Panc1 (cell line): ENCODE results near the gene TXNDC9. TPM values are rescaled to one million over a fixed set of nuclear protein-coding genes. Genes with fewer than 3 reads are reported as not detected.

Experiments used
- ATAC-seq: fragments of 200-7000 bp; cut with Tn5 transposase; 2 replicates; pipeline ENCODE4 v1.9.1; 2020; ENCODE audit warnings: mild to moderate bottlenecking, moderate library complexity
- BruUV-seq: library from RNA; stranded (reverse); fragments of 400-500 nt; replicated peaks from 2 replicates; lab custom pipeline; 2021; lab: Mats Ljungman, UMichigan
- CTCF ChIA-PET: fragments of 300-600 bp; sonication (Branson Sonifier 250); formaldehyde crosslinking; loops from one replicate; lab custom pipeline; 2022; ENCODE audit warnings: antibody characterized with exemption; lab: Charles Lee
- POLR2A ChIA-PET: fragments of 300-600 bp; sonication (Branson Sonifier 250); formaldehyde crosslinking; loops from one replicate; lab custom pipeline; 2022; ENCODE audit warnings: antibody characterized with exemption; lab: Charles Lee
- DNase-seq: peaks from one replicate; pipeline ENCODE4 v3.0.0-alpha.2; 2010; ENCODE audit warnings: low read depth, low spot score
- H3K27ac ChIP-seq: 2 replicates; pipeline ENCODE4 v1.5.1; 2011; ENCODE audit warnings: mild to moderate bottlenecking, low read length, inconsistent platforms
- H3K27me3 ChIP-seq: fragments of 200-500 bp; sonication (Bioruptor generic); 2 replicates; pipeline ENCODE4 v1.6.0; 2014; ENCODE audit warnings: low read length, inconsistent platforms; ENCODE audit not compliant: control insufficient read depth, insufficient read depth
- H3K36me3 ChIP-seq: fragments of 200-500 bp; sonication (Bioruptor generic); 2 replicates; pipeline ENCODE4 v1.5.1; 2014; ENCODE audit warnings: inconsistent platforms, mild to moderate bottlenecking, low read length, moderate library complexity; ENCODE audit not compliant: control insufficient read depth, insufficient read depth
- H3K4me1 ChIP-seq: 2 replicates; pipeline ENCODE4 v1.5.1; 2011; ENCODE audit warnings: inconsistent platforms, mild to moderate bottlenecking, low read length, moderate library complexity; ENCODE audit not compliant: control insufficient read depth, insufficient read depth
- H3K4me3 ChIP-seq, 2 experiments: 2 replicates each; pipeline ENCODE4 v1.5.1; 2011 to 2012; ENCODE audit warnings: low read depth in 2 of 2, low read length in 2 of 2, mild to moderate bottlenecking in 2 of 2, inconsistent platforms in 1 of 2, moderate library complexity in 1 of 2
- H3K9me3 ChIP-seq: fragments of 200-500 bp; sonication (Bioruptor generic); 2 replicates; pipeline ENCODE4 v1.5.1; 2014; ENCODE audit warnings: low read depth, mild to moderate bottlenecking, inconsistent platforms, low read length, moderate library complexity; ENCODE audit not compliant: control insufficient read depth, insufficient read depth
- CTCF ChIP-seq: fragments of 450-650 bp; IDR thresholded peaks from 2 replicates; pipeline ENCODE4 v1.5.1; 2017; ENCODE audit warnings: mild to moderate bottlenecking
- POLR2AphosphoS5 ChIP-seq: IDR thresholded peaks from 2 replicates; pipeline ENCODE4 v1.6.1; 2012; ENCODE audit warnings: mild to moderate bottlenecking, low read depth, low read length, moderate library complexity
- REST ChIP-seq, 2 experiments: IDR thresholded peaks; 2 replicates each; pipeline ENCODE4 v1.6.1; 2011 to 2012; ENCODE audit warnings: low read depth in 2 of 2, control low read depth in 1 of 2, low read length in 1 of 2, mild to moderate bottlenecking in 1 of 2, moderate library complexity in 1 of 2; ENCODE audit not compliant: insufficient read depth in 1 of 2
- SIN3A ChIP-seq: IDR thresholded peaks from 2 replicates; pipeline ENCODE4 v1.6.1; 2012; ENCODE audit warnings: low read depth, mild to moderate bottlenecking, low read length, moderate library complexity, borderline replicate concordance; ENCODE audit not compliant: insufficient read depth
- TCF7L2 ChIP-seq: IDR thresholded peaks from 2 replicates; pipeline ENCODE4 v1.6.1; 2011; ENCODE audit warnings: mild to moderate bottlenecking, low read depth, low read length, inconsistent platforms
- in situ Hi-C: cut with HindIII; loops from 2 replicates; pipeline ENCODE4 v1.10.0; 2016; ENCODE audit warnings: low sequenced_read_pairs, low pct_unique_long_range_greater_than_20kb
- intact Hi-C: fragments of 100-400 bp; cut with micrococcal nuclease; formaldehyde crosslinking; loops from one replicate; pipeline ENCODE4 v1.10.0; 2022; ENCODE audit not compliant: unreplicated experiment
- total RNA-seq: library from RNA; stranded (reverse); gene quantifications from one replicate; pipeline ENCODE4 v1.2.1, GENCODE V29; 2021; ENCODE audit not compliant: unreplicated experiment

The TXNDC9 gene
- total RNA-seq, 1 experiment from 2014 or later, result 47.0 TPM

- CTCF ChIA-PET, result no interaction called here
- no peak overlapping the region for H3K4me3 ChIP-seq
- DNase-seq (no peak), ATAC-seq (no peak)
- no peak overlapping the region for H3K27ac ChIP-seq
- no peaks in the 10 kb centered on the region for H3K9me3 ChIP-seq
- TF ChIP-seq POLR2AphosphoS5 (no peak), TCF7L2 (no peak), CTCF (no peak), SIN3A (no peak), REST (IDR thresholded peaks at IDR 0.05; ENCODE audit: insufficient read depth in 1 of 2, low read depth in 2 of 2, low read length in 1 of 2) (no peak)
- peaks cover 25% of the 10 kb centered on the region; the same call in 1 of the 2 replicates for H3K4me1 ChIP-seq
- H3K27me3 ChIP-seq, result no peaks in the 10 kb centered on the region
- intact Hi-C loops (no loop called here), in situ Hi-C loops (no loop called here)
- BruUV-seq, result no TSS peak
- peaks cover 2% of the 10 kb centered on the region; the same call in 1 of the 2 replicates for H3K36me3 ChIP-seq
- POLR2A ChIA-PET, result no interaction called here
Measured at GRCh38 chr2:99342536-99342935, 6.4 kb upstream of the TXNDC9 start.

- no peak overlapping the region for H3K4me3 ChIP-seq
- no TSS peak for BruUV-seq
- POLR2A ChIA-PET, result no interaction called here
- H3K27me3 ChIP-seq, result no peaks in the 10 kb centered on the region
- H3K9me3 ChIP-seq, result no peaks in the 10 kb centered on the region
- H3K36me3 ChIP-seq, result peaks cover 2% of the 10 kb centered on the region; the same call in 1 of the 2 replicates
- TF ChIP-seq SIN3A (no peak), TCF7L2 (no peak), POLR2AphosphoS5 (no peak), CTCF (no peak), REST (IDR thresholded peaks at IDR 0.05; ENCODE audit: insufficient read depth in 1 of 2, low read depth in 2 of 2, low read length in 1 of 2) (no peak)
- CTCF ChIA-PET, result no interaction called here
- intact Hi-C loops (no loop called here), in situ Hi-C loops (no loop called here)
- H3K27ac ChIP-seq, result no peak overlapping the region
- peaks cover 25% of the 10 kb centered on the region; the same call in 1 of the 2 replicates for H3K4me1 ChIP-seq
- DNase-seq (no peak), ATAC-seq (no peak)
Measured at GRCh38 chr2:99340669-99341236, 4.6 kb upstream of the TXNDC9 start.
